ENCODE data around the gene DNMT3L.
"Not testable (repeated sequence)": the region's sequence is repeated elsewhere in the genome, so short reads cannot be mapped to it uniquely, and the experiment has no call there.

Gene DNMT3L

GRCh38 chr21:44253832-44254710 lies 7.6 kb downstream of the DNMT3L start:
- TF ChIP-seq CTCF (IDR thresholded peaks at IDR 0.05), result no peak
- no peak for TF ChIP-seq ZFX (IDR thresholded peaks at IDR 0.05; ENCODE audit: borderline replicate concordance)
- no peak overlapping the region for H3K27ac ChIP-seq

- H3K27ac ChIP-seq, result not testable (repeated sequence)
Measured at GRCh38 chr21:44249204-44250037, 12.3 kb downstream of the DNMT3L start.

DNA sequence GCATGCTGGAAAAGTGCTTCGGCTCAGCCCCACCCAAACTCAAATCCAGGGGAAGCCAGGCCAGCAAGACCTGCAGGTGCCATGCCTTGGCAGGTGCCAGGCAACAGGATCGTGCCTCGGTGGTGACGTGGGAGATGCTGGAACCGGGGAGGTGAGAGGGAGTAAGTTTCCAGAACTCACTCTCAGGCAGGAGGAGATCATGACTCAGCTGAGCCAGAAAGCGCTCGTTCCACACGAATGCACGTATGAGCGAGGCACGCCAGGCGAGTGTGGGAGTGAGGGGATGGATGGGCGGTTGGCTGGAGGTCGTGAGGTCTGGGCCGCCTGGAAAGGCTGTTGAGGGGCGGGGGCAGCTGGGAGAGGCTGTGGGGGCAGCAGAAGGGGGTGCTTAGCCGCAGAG lies 13.8 kb downstream of the DNMT3L start:
- not testable (repeated sequence) for H3K27ac ChIP-seq

DNA sequence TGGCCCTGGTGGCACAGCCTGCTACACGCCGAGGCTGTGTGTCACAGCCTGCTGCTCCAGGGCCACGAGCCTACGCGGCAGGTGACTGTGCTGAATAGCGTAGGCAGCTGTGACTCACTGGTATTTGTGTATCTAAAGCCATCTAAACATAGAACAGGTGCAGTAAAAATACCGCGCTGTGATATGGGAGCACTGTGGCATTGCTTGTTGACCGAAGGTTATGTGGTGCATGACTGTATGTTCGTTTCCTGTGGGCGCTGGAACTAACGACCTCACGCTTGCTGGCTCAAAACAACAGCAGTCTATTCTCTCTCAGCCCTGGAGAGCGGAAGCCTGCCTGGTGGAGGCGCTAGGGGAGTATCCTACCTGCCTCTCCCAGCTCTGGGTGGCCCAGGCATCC lies 17.7 kb downstream of the DNMT3L start:
- H3K27ac ChIP-seq, result not testable (repeated sequence)

DNA sequence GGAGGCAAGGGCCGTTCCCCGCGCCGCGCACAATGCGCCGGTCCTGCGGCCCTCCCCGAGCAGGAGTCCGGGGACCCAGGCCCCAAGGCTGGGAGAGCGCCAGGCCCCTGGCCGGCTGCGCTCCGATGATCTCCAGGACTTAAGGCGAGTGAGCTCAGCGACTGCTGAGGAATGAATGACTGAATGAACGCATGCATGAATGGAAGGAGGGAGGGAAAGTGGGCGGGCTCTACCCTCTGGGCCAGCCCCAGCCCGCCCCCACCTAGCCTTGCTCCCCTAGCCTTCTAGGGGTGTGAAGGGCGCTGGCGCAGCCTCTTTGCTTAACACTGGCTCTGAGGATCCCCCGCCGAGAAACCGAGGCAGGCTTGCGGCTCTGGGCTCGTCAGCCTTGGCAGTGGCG lies 20.4 kb downstream of the DNMT3L start:
- not testable (repeated sequence) for H3K27ac ChIP-seq

DNA sequence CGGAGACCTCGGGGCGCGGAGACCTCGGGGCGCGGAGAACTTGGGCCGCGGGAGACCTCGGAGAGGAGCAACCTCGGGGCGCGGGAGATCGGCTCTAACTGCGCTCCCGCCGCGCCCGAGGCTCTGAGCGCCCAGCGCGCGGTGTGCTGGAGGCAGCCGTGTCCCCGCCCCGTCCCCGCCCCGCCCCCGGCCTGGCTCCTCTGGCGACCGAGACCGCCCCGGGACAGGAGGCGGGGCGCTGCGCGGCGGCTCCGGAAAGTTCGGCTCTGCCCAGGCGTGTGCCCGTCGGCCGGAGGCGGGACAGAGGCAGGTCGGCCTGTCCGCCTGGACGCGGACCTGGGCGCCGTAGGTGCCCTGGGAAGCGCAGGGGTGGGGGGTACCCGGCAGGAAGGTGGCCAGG lies 20.9 kb downstream of the DNMT3L start, which contains the start of gene ICOSLG:
Gene ICOSLG, minus strand, starts transcription at position 102 of the 400 bp plus-strand sequence. CDS start 126 bp downstream, outside the sequence.
- H3K27ac ChIP-seq, result not testable (repeated sequence)

GRCh38 chr21:44240353-44240752 lies 21.3 kb downstream of the DNMT3L start:
- not testable (repeated sequence) for H3K27ac ChIP-seq

- H3K27ac ChIP-seq, result not testable (repeated sequence)
Measured at GRCh38 chr21:44229561-44229960, 32.1 kb downstream of the DNMT3L start.

- not testable (repeated sequence) for H3K27ac ChIP-seq
Measured at GRCh38 chr21:44228109-44228508, 33.6 kb downstream of the DNMT3L start.

DNA sequence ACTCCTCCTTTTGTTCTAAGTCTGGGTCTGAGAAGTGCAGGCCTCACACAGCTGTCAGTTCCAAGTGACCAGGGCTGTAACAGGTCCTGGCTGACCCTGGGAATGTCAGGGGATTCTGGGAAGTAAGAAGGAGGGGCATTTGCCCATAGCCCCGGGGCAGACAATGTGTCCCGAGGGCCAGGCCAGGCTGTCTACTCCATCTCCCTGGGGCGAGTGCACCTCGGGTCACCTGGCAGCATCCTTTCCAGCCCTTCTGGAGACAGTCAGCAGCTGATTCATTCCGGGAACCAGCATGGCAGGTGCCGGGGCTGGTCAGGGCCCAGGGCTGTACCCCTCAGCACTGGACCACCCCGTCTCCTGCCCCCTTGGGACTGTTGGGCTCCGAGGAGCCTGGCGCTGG lies 34.1 kb downstream of the DNMT3L start:
- not testable (repeated sequence) for H3K27ac ChIP-seq

DNA sequence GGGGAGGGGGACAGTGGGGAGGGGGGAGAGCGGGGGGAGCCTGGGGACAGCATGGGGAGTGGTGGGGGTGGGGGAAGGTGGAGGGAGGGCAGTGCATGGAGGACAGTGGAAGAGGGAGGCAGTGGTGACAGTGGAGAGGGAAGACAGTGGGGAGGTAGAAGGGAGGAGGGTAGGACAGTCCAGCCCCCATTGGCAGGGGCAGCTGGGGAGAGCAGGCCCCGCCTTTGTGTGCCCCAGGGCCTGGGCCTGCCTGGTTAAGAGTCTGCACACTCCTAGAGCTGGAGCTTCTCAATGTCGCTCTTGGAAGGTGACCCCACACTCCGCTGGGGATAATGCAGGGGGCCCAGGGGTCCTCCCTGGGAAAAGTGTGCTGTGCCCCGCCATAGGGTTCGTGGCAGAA lies 36.1 kb downstream of the DNMT3L start:
- H3K27ac ChIP-seq, result not testable (repeated sequence)

- H3K27ac ChIP-seq, result not testable (repeated sequence)
Measured at GRCh38 chr21:44223334-44223733, 38.4 kb downstream of the DNMT3L start.

DNA sequence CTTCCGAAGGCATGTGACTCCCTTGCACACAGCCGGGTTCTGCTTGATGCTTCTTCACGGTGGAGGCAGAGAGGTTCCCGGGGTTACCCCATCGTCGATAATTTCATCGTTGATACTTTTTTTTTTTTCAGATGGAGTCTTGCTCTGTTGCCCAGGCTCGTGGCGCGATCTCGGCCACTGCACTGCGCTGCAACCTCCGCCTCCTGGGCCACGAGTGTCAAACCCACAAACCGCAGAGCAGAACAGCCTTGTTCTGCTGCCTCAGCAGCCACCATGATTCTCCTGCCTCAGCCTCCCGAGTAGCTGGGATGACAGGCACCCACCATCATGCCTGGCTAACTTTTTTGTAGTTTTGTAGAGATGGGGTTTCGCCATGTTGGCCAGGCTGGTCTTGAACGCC lies 41.0 kb downstream of the DNMT3L start:
- not testable (repeated sequence) for H3K27ac ChIP-seq

DNA sequence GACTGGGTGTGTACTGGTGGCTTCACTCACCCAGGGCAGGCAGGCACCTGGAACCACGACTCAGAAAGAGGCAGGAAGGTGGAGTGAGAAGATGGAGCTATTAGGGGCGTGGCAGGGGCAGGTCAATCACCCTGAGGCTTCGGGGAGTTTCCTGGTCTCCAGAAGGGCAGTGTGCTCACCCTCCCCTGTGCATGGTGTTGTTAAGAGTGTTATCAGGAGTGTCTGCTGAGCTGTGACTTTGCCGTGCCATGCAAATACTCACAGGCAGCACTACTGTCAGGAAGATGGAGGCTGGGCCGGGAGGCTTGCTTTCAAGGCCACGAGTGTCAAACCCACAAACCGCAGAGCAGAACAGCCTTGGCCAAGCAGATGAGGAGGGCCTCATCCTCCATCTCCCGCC lies 43.2 kb downstream of the DNMT3L start:
- H3K27ac ChIP-seq, result not testable (repeated sequence)

DNA sequence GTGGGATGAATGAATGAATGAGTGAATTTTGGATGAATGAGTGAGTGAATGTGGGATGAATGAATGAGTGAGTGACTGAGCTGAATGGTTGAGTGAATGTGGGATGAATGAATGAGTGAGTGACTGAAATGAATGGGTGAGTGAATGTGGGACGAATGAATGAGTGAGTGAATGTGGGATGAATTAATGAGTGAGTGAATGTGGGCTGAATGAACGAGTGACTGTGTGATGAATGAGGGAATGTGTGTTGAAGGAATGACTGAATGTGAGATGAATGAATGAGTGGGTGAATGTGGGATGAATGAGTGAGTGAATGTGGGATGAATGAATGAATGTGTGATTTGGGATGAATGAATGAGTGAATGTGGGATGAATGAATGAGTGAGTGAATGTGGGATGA lies 49.7 kb downstream of the DNMT3L start:
- H3K27ac ChIP-seq, result not testable (repeated sequence)

DNA sequence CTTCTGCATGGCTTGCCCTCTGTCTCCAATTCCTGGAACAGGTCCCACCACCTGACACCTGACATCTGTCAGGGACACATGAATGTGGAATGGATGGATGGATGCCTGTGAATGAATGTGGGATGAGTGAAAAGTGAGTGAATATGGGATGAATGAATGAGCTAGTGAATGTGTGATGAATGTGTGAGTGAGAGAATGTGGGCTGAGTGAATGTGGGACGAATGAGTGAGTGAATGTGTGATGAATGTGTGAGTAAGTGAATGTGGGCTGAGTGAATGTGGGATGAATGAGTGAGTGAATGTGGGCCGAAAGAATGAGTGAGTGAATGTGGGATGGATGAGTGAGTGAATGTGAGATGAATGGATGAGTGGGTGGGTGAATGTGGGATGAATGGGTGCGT lies 50.1 kb downstream of the DNMT3L start:
- not testable (repeated sequence) for H3K27ac ChIP-seq

DNA sequence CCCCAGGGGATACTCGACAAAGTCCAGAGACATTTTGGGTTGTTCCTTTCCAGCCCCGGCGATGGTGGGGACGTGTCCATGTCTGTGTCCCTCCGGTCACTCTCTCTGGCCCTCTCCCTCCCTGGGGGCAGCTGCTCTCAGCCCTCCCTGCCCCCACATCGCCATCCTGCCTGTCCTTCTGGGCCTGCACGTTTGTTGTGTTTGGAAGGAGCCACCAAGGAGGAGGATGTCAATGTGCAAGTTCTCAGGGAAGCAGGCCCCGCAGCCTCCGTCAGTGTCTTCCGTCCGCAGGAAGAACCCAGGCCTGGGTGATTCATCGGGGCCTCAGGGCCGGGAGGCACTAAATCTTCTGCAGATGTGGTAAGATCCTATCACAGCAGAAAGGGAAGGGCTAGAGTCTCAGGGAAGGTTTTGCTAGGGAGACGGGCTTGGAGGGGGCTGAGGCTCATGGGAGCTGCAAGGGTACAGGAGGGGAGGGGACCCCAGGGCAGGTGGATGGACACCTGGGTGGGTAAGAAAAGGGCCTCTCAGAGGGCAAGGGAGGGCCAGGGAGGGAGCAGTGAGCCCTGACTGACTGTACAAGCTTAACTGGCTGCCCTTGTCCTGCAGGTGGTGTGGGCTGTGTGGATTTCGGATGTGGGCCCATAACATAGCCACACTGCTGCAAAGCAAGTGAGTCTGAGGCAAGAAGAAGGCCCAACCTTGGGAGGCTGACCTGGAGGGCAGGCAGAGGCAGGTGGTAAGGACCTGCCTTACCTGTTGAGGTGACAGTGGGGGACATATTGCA lies 53.6 kb downstream of the DNMT3L start:
- H3K27ac ChIP-seq, result not testable (repeated sequence)

- H3K27ac ChIP-seq, result not testable (repeated sequence)
Measured at GRCh38 chr21:44206698-44207676, 54.7 kb downstream of the DNMT3L start.

- not testable (repeated sequence) for H3K27ac ChIP-seq
Measured at GRCh38 chr21:44206187-44206586, 55.5 kb downstream of the DNMT3L start.
